ENCODE data around the gene GET3. TPM values are rescaled to one million over a fixed set of nuclear protein-coding genes. Genes with fewer than 3 reads are reported as not detected.

The GET3 gene
- polyA plus RNA-seq, 1 of the 3 experiments (the other 2 are of a cell fraction): 264 TPM

DNA sequence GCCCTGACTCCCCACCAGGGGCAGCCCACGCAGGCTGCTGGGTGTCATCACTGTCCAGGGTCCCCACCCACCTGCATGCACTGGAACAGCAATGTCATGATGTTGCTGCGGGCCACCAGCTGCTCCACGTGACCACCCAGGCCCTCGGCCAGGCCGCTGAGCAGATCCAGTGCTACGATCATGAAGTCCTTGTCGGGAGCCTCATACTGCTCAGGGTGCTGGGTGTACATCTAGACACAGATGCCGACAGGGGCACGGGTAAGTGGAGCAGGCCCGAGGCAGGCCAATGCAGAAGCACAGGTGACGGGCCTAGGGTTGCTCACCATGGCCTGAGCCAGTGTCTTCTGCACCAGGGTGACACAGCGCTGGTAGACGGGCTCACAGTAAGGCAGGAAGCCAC lies 32.1 kb upstream of the GET3 start:
- POLR2A ChIA-PET: no interaction called here
- peaks cover 41 to 63% of the 10 kb centered on the region in 2 experiments for H3K36me3 ChIP-seq (replicated peaks in 1 of 2; ENCODE audit: control insufficient read depth in 1 of 2, insufficient read depth in 2 of 2, low read length in 1 of 2)
- CTCF ChIA-PET: interaction anchor here (1.2 kb wide), 1 partner anchor 28 kb away, joined by 4 read pairs; no protein-coding TSS in a partner anchor

DNA sequence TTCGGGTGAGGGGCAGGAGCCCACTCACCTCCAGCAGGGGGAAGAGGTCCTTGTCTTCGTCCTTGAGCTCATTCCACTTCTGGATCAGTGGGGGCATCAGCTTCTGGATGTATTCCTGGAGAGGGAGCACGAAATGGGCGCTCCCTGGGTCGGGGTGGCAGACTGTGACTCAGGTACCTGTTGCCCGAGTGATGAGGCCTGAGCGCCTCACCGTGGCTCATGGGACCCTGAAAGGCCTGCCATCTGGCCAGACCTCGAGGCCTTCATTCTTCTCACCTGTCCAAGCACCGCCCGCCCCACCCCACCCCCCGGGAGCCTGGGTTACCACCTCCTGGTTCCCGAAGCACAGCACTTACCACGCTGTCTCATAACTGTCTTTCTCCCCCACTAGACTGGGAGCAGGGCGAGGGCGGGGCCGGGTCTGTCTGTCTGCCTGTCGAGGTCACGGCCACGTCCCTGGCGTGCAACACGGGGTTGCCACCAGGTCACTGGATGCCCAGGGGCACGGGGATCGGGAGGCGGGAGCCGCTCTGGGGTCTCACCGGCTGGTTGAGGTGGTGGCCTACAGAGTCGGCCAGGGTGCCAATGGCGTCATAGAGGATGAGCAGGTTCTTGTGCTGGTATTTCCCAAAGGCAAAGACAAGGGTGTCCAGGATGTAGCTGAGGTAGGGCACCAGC lies 31.5 kb upstream of the GET3 start:
- H3K4me2 ChIP-seq: no peak overlapping the region
- H3K79me2 ChIP-seq (ENCODE audit: insufficient read depth): peaks cover 4% of the 10 kb centered on the region; the same call in 1 of the 2 replicates
- WGBS (ENCODE audit: low lambda C conversion rate): 93% methylated on average over 17 of the region's 29 CpGs
- no peaks in the 10 kb centered on the region for H3K27me3 ChIP-seq (ENCODE audit: insufficient read depth)
- no peak overlapping the region for H3K4me3 ChIP-seq (ENCODE audit: low read depth in 2 of 2, low read length in 1 of 2)
- H2AFZ ChIP-seq (ENCODE audit: low read depth): no peak overlapping the region
- no peaks in the 10 kb centered on the region for H4K20me1 ChIP-seq (ENCODE audit: insufficient read depth)
- ChIA-PET CTCF (interaction anchor here (1.2 to 1.6 kb wide), 4 partner anchors 20 to 90 kb away, joined by 4 read pairs; no protein-coding TSS in a partner anchor), POLR2A (no interaction called here)
- peaks cover 15% of the 10 kb centered on the region for H3F3A ChIP-seq (replicated peaks; ENCODE audit: insufficient read depth)
- DNase-seq: no peak
- H3K9me3 ChIP-seq: no peaks in the 10 kb centered on the region
- H3K36me3 ChIP-seq (replicated peaks in 1 of 2; ENCODE audit: control insufficient read depth in 1 of 2, insufficient read depth in 2 of 2, low read length in 1 of 2): peaks cover 45 to 64% of the 10 kb centered on the region in 2 experiments
- no peaks in the 10 kb centered on the region for H3K9me2 ChIP-seq
- no peak overlapping the region for H3K9ac ChIP-seq
- no peaks in the 10 kb centered on the region for H3K4me1 ChIP-seq (ENCODE audit: control insufficient read depth in 1 of 2, insufficient read depth in 2 of 2, low read depth in 1 of 2, low read length in 1 of 2)
- no peak overlapping the region for H3K27ac ChIP-seq (ENCODE audit: low read depth in 2 of 2, low read length in 1 of 2)
- TF ChIP-seq NRF1 (IDR thresholded peaks at IDR 0.05; ENCODE audit: low read depth, low read length) (no peak), RAD21 (IDR thresholded peaks at IDR 0.05; ENCODE audit: low read length) (no peak), FOSL2 (IDR thresholded peaks at IDR 0.05; ENCODE audit: borderline replicate concordance, low read depth) (no peak), JUND (IDR thresholded peaks at IDR 0.05) (no peak), FOXM1 (IDR thresholded peaks at IDR 0.05; ENCODE audit: low read depth) (no peak), TCF12 (IDR thresholded peaks at IDR 0.05) (no peak), YY1 (IDR thresholded peaks at IDR 0.05; ENCODE audit: low read depth) (no peak), TAF1 (IDR thresholded peaks at IDR 0.05; ENCODE audit: borderline replicate concordance, low read depth, low read length) (no peak), RFX5 (IDR thresholded peaks at IDR 0.05; ENCODE audit: low read length) (no peak), RXRA (IDR thresholded peaks at IDR 0.05; ENCODE audit: borderline replicate concordance, low read depth) (no peak), MEF2A (IDR thresholded peaks at IDR 0.05; ENCODE audit: borderline replicate concordance, low read depth) (no peak)
- TF ChIP-seq, protein P1, sequence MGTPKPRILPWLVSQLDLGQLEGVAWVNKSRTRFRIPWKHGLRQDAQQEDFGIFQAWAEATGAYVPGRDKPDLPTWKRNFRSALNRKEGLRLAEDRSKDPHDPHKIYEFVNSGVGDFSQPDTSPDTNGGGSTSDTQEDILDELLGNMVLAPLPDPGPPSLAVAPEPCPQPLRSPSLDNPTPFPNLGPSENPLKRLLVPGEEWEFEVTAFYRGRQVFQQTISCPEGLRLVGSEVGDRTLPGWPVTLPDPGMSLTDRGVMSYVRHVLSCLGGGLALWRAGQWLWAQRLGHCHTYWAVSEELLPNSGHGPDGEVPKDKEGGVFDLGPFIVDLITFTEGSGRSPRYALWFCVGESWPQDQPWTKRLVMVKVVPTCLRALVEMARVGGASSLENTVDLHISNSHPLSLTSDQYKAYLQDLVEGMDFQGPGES (IDR thresholded peaks at IDR 0.05; ENCODE audit: low read depth, low read length): no peak
- TF ChIP-seq, protein P2, sequence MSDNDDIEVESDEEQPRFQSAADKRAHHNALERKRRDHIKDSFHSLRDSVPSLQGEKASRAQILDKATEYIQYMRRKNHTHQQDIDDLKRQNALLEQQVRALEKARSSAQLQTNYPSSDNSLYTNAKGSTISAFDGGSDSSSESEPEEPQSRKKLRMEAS (IDR thresholded peaks at IDR 0.05; ENCODE audit: low read depth): no peak
- TF ChIP-seq, protein P3, sequence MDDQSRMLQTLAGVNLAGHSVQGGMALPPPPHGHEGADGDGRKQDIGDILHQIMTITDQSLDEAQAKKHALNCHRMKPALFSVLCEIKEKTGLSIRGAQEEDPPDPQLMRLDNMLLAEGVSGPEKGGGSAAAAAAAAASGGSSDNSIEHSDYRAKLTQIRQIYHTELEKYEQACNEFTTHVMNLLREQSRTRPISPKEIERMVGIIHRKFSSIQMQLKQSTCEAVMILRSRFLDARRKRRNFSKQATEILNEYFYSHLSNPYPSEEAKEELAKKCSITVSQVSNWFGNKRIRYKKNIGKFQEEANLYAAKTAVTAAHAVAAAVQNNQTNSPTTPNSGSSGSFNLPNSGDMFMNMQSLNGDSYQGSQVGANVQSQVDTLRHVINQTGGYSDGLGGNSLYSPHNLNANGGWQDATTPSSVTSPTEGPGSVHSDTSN (IDR thresholded peaks at IDR 0.05): no peak
- TF ChIP-seq, protein P4, sequence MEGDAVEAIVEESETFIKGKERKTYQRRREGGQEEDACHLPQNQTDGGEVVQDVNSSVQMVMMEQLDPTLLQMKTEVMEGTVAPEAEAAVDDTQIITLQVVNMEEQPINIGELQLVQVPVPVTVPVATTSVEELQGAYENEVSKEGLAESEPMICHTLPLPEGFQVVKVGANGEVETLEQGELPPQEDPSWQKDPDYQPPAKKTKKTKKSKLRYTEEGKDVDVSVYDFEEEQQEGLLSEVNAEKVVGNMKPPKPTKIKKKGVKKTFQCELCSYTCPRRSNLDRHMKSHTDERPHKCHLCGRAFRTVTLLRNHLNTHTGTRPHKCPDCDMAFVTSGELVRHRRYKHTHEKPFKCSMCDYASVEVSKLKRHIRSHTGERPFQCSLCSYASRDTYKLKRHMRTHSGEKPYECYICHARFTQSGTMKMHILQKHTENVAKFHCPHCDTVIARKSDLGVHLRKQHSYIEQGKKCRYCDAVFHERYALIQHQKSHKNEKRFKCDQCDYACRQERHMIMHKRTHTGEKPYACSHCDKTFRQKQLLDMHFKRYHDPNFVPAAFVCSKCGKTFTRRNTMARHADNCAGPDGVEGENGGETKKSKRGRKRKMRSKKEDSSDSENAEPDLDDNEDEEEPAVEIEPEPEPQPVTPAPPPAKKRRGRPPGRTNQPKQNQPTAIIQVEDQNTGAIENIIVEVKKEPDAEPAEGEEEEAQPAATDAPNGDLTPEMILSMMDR (IDR thresholded peaks at IDR 0.05): no peak

More for the DNA sequence above, 32.1 kb upstream of the GET3 start:
- Histone ChIP-seq H3K4me2 (no peak overlapping the region), H3K4me3 (ENCODE audit: low read depth in 2 of 2, low read length in 1 of 2) (no peak overlapping the region), H3K9me3 (no peaks in the 10 kb centered on the region), H3K9me2 (no peaks in the 10 kb centered on the region), H3K79me2 (ENCODE audit: insufficient read depth) (peaks cover 3% of the 10 kb centered on the region; the same call in 1 of the 2 replicates), H2AFZ (ENCODE audit: low read depth) (no peak overlapping the region), H3K9ac (no peak overlapping the region), H3K4me1 (ENCODE audit: control insufficient read depth in 1 of 2, insufficient read depth in 2 of 2, low read depth in 1 of 2, low read length in 1 of 2) (no peaks in the 10 kb centered on the region), H3K27ac (ENCODE audit: low read depth in 2 of 2, low read length in 1 of 2) (no peak overlapping the region), H3F3A (replicated peaks; ENCODE audit: insufficient read depth) (peaks cover 16% of the 10 kb centered on the region), H4K20me1 (ENCODE audit: insufficient read depth) (no peaks in the 10 kb centered on the region), H3K27me3 (ENCODE audit: insufficient read depth) (no peaks in the 10 kb centered on the region)
- DNase-seq: no peak
- 95% methylated on average over 3 of the region's 13 CpGs for WGBS (ENCODE audit: low lambda C conversion rate)
- no peak for TF ChIP-seq EZH2phosphoT487 (IDR thresholded peaks at IDR 0.05; ENCODE audit: borderline replicate concordance, low read depth)
- TF ChIP-seq RAD21 (IDR thresholded peaks at IDR 0.05; ENCODE audit: low read length): no peak
- no peak for TF ChIP-seq POLR2AphosphoS5 (IDR thresholded peaks at IDR 0.05; ENCODE audit: low read depth, low read length)
- TF ChIP-seq, protein P5, sequence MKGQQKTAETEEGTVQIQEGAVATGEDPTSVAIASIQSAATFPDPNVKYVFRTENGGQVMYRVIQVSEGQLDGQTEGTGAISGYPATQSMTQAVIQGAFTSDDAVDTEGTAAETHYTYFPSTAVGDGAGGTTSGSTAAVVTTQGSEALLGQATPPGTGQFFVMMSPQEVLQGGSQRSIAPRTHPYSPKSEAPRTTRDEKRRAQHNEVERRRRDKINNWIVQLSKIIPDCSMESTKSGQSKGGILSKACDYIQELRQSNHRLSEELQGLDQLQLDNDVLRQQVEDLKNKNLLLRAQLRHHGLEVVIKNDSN (IDR thresholded peaks at IDR 0.05; ENCODE audit: borderline replicate concordance, low read depth): no peak
- TF ChIP-seq JUND (IDR thresholded peaks at IDR 0.05): no peak
- TF ChIP-seq SMC3 (IDR thresholded peaks at IDR 0.05; ENCODE audit: low read depth, low read length): no peak
- TF ChIP-seq TCF12 (IDR thresholded peaks at IDR 0.05): no peak
- no peak for TF ChIP-seq MXI1 (IDR thresholded peaks at IDR 0.05; ENCODE audit: low read depth, low read length)
- no peak for TF ChIP-seq GABPA (IDR thresholded peaks at IDR 0.05; ENCODE audit: low read depth)
